GM11168 (cell line): ENCODE data around the gene SPRED1.
"Not testable (repeated sequence)": the region's sequence is repeated elsewhere in the genome, so short reads cannot be mapped to it uniquely, and the experiment has no call there.

Experiments
- in situ Hi-C: fragments of 300-500 bp; cut with MboI; formaldehyde crosslinking; loops from one replicate; pipeline ENCODE4 v1.12.0; 2022; ENCODE audit warnings: low sequenced_read_pairs; ENCODE audit not compliant: unreplicated experiment

Gene SPRED1

GRCh38 chr15:38229705-38230310 lies 22.8 kb upstream of the SPRED1 start:
- in situ Hi-C loops: no loop called here

DNA sequence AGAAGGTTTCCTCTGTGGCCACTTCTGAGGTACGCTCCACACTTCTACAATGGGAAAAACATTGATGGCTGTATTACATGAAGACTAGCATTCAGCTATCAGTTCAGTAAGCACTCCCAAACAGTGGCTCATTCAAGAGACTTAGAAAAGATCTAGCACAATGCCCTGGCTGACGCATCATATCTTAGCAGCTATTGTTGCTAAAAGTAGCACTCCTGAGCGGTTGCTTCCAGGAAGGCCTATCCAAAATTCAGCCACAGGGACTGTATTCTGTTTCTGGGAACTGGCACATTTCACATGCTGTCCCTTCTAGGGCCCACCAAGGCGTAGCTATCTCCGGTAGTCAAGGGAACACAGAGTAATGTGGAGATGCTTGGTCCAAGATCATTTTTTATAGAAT lies 21.2 kb upstream of the SPRED1 start:
- in situ Hi-C loops: no loop called here

GRCh38 chr15:38237021-38237420 lies 15.6 kb upstream of the SPRED1 start:
- in situ Hi-C loops: not testable (repeated sequence)

GRCh38 chr15:38238311-38238710 lies 14.3 kb upstream of the SPRED1 start:
- in situ Hi-C loops: no loop called here

DNA sequence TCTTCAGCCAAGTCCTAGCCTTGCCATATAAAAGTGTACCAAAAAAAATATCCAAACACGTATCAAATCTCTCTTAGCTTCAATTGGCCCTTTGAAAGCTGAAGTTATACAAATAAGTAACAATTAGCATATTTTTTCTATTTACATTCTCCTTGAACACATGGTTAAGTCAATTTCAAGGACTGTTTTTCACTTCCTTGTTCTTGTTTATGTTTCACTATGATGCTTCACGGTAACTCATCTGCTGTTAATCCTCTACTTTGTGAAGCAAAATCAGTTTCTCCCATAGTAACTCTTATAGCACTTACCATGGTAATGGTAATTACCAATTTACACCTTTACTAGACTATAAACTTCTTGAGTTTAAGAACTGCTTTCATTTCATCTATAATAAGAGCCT lies 10.6 kb upstream of the SPRED1 start:
- in situ Hi-C loops: no loop called here

DNA sequence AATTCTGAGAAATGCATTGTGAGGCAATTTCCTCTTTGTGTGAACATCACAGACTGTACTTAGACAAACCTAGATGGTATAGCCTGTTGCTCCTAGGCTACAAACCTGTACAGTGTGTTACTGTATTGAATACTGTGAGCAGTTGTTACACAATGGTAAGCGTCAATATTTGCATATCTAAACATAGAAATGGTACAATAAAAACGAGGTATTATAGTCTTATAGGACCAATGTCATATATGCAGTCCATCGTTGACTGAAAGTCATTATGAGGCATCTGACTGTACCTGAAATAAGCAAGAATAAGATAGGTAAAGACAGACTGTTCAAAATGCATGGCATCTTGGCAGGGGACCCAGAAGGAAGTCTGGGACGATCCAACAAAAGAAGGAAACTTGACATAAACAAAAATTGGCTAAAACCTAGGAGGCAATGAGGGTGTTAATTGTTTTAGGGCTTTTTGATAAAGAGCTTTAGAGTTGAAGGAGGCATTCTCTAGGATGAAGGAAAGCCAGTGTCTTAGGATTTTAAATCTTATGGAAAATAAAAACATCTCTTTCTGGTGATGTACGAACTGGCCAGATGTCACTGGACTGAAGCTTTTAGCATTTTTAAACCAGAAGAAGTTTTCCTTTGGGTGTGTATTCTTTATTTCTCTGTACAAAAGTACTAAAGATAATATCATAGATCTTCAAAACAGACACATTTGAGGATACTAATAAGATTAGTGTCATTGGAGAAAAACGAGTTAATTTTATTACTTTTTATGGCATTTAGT lies 9.2 kb upstream of the SPRED1 start:
- in situ Hi-C loops: no loop called here

- in situ Hi-C loops: no loop called here
Observed at GRCh38 chr15:38247336-38247735, 5.3 kb upstream of the SPRED1 start.

DNA sequence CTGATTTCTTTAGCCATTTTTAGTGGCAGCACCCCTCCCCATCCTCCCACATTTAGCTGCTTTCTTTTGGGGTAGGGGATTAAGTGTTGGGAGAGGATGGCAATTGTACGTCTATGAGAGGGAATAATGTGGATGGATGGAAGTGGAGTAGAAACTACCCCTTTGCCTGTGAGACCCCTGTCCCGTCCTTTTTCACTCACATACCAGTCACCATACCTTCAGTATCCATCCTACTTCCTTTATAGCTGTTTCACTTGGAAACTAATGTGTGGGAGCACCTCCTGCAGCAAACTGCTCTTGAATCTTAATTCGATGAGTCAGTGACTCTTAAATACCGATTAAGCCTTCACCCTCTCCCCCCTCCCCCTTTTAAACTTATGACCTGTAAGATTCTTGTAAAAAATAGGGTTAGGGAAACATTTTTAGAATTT lies 730 bp downstream of the SPRED1 start:
- in situ Hi-C loops: loop anchor here (10.0 kb wide), 1 partner anchor 111 kb away; no protein-coding TSS in a partner anchor

DNA sequence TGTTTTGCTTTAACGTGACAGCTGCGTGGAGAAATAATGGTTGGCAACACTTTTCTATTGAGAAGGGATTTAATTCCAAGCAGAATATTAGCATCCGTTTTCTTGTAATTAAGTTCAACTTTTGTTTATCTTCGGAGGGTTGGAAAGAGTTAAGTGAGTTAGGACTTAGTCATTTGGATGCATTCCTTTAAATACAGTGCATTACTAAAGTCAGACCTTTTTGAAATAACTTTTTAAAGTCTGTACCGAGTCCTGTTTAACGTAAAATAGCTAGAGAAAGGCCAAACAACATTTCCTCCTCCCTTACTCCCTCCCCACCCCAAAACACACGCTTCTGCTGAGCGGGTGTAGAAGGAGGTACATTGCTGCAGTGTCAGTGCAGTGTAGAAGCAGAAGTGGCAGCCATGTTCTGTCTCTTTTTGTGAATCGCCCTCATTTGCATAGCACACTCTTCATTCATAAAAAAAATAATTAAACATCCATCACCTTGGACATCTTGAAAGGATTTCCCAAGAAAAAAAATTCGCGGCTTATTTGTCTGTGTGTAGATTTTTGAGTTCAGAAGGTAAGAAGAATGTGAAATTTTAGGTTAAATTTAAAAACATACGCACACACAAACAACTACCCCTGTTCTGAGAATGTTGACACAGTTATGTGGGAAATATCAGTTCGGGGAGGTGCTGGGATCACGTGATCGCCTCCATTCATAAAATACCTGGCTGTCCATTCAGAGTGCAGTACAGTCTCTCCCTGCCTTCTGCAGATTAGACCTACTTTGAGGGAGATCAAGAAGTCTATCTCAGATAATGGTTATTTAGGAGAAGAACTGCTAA lies 1.6 kb downstream of the SPRED1 start:
- in situ Hi-C loops: loop anchor here (10.0 kb wide), 1 partner anchor 111 kb away; no protein-coding TSS in a partner anchor

DNA sequence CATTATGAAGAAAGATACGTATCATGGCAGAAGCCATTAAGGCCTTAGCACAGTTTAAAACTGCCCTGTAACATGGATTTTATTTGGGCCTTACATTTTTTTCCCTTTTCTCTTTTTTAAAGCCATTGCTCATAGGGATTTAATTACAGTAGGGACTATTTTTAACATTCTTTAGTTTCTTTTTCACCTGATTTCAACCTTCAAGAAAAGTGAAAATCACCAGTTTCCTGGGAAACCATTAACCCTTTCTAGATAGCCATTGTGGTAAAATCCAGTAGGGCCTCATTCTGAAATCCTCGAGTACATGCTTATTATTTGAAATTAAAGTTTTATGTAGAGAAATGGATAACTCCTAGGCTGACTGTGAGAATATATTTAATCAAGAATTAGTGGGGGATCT lies 3.1 kb downstream of the SPRED1 start:
- in situ Hi-C loops: loop anchor here (10.0 kb wide), 1 partner anchor 109 kb away; no protein-coding TSS in a partner anchor

GRCh38 chr15:38257676-38258075 lies 5.0 kb downstream of the SPRED1 start:
- in situ Hi-C loops: loop anchor here (10.0 kb wide), 1 partner anchor 107 kb away; no protein-coding TSS in a partner anchor

DNA sequence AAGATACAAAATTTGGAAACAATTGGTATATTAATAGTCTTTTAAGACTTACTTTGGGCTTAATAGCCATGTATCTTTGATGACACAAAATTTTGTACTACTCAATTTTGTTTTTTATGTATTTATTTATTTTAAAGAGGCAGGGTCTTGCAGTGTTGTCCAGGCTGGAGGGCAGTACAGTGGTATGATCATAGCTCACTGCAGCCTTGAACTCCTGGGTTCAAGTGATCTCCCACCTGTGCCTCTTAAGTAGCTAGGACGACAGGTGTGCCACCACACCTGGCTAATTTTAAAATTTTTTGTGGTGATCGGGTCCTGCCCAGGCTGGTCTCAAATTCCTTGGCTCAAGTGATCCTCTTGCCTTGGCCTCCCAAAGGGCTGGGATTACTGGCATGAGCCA lies 6.5 kb downstream of the SPRED1 start:
- in situ Hi-C loops: loop anchor here (10.0 kb wide), 1 partner anchor 106 kb away; no protein-coding TSS in a partner anchor

GRCh38 chr15:38260077-38260476 lies 7.4 kb downstream of the SPRED1 start:
- in situ Hi-C loops: no loop called here

DNA sequence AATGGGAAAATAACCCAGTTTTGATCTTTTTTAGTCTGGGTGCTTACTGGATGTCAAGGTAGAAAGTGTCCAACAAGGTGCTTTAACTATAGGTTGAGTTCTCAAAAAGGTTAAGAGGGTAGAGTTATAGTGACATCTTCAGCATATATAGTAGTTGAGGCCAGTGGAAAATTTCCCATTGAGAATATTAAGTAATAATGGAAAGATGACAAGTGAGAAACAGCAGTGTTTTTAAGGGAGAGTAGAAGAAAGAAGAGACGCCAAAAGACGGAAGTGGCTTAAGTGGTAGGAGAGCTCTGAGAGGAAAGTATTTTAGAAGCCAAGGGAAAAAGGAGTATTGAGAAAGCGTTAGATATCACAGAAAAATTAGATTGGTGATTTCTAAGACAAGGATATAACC lies 10.6 kb downstream of the SPRED1 start:
- in situ Hi-C loops: no loop called here

DNA sequence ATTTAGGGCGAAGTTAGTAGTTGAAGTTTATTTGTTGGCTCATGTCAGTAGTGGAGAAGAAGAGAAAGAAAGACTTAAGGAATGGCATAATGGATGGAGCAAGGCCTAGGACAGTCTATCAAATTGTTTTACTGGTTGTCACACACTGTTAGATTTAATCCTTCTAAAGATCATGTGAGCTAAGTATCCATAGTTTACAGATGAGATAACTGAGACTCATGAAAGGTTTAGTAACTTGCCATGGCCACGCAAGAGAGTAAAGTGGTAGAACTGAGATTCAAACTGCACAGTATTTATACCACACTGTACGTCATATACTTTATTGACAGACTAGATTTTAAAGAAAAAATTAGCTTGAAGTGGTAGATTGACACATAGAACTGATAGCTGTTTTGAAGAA lies 11.4 kb downstream of the SPRED1 start:
- in situ Hi-C loops: no loop called here

- in situ Hi-C loops: no loop called here
Observed at GRCh38 chr15:38266247-38266986, 13.8 kb downstream of the SPRED1 start.

GRCh38 chr15:38267421-38268022 lies 14.9 kb downstream of the SPRED1 start:
- in situ Hi-C loops: no loop called here

- in situ Hi-C loops: no loop called here
Observed at GRCh38 chr15:38271144-38271543, 18.5 kb downstream of the SPRED1 start.

GRCh38 chr15:38271895-38272294 lies 19.3 kb downstream of the SPRED1 start:
- in situ Hi-C loops: no loop called here

GRCh38 chr15:38272431-38272830 lies 19.8 kb downstream of the SPRED1 start:
- in situ Hi-C loops: not testable (repeated sequence)
